Putamen (tissue), 1 donor: ENCODE data around the gene SRC.

Source experiments
- DNase-seq: peaks from one replicate; pipeline ENCODE4 v3.0.0-alpha.2; 2016; ENCODE audit warnings: low spot score

Gene SRC

DNA sequence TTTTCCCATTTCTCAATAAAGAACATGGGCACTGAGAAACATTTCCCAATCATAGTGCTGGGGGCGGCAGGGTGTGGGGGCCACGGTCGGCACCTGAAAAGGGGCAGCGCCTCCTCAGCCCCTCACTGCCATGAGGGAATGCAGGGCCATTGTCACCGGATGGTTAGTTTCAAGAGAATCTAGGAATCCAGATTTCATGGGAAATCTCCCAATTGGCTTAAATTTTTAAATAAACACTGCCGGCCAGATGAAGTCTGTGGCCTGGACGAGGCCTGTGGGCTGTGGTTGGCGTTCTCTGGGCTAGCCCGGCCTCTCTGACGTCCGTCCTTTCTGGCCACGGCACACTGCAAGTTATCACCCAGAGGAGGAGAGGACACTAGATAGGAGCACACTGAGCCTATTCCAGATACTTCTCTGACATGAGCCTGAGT, 30.9 kb upstream of the SRC start:
- DNase-seq, result no peak

DNA sequence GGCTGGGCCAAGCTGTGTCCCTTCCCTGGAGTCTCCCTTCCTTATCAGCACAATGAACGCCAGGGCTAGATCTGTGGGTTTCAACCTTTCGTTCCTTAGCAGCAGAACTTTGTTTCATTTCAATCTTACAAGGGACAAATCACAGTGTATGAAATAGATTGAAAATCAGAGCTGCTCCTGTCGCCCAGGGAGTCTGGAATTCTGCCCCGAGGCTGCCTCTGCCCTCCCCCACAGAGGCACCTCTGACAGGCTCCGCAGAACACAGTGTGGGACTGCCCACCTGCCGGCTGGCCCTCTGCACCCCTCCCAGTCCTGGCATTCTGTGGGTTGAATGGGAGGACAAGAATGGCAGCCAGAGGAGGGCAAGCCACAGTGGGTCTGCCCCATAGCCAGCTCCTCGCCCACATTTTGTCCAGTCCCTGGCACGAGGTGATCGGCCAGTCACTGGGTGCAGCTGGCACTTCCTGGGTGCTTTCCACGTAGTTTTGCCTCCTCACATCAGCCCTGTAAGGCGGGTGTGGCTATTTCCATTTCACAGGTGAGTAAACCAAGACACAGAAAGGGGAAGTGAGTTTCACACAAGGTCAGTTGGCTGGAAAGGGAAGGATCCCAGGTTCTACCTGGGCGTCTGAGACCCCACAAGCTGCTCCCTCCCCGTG, 30.4 kb upstream of the SRC start:
- DNase-seq, result no peak

DNA sequence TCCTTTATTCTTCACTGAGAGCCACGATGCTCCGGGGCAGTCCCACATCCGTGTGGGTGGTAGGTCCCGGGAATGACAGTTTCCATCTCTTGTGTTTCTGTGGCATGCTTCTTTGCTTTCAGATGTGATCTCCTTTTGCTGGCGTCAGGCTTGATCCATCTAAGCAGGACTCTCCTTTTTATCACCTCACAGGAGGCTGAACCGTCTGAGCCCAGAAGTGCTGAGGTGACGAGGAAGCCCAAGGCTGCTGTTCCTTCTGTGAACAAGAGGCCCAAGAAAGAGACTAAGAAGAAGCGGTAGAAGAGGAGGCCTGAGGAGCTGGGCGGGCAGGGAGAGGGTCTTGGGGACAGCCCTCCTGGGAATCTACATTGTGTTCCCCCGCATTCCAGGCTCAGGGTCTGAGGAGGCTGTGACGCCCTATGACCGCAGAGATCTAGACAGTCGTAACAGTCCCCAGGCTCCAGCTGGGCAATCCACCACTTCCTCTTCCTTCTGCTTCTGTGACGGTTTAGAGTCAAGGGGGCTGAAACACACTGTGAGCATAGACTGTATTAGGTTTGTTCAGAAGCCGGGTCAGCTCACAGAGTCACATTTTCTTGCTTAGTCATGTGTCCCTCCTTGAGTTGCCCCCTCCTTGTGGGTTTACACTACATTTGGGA, 29.7 kb upstream of the SRC start:
- no peak for DNase-seq

DNA sequence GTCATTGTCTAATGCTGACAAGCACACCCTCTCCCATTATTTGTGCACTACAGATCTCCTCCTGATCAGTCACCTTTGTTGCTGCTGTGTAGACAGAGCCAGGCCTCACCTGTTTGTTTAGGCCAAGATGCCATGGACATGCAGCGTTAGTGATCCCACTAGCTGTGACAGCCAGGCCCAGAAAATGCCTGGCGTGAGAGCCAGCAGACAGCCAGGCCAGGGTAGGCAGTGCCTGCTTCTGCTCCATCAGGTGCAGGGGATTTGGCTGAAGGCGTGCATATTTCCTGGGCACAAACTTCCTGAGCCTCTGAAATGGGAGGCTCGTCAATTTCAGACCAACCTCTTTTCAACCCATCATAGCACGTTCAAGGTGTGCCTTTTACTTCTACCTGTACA, 29.2 kb upstream of the SRC start:
- no peak for DNase-seq

DNA sequence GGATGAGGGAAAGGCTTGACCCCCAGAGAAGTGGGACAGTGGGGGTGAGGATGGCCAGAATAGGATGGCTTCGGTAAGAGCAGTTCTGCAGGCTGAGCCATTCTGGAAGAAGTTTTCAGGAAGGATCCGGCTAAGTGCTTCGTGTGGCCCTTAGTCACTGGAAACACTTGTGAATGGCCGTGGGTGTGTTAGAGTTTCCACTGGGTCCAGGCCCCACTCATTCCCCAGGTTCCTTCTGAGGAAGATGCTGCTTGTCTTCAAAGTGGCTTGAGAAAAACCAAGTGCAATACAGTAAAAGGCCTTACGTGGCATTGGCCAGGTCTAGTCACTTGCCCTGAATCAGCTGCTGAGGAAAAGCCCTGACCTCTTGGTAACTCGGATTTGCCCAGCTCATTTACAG, 28.6 kb upstream of the SRC start:
- DNase-seq, result no peak

DNA sequence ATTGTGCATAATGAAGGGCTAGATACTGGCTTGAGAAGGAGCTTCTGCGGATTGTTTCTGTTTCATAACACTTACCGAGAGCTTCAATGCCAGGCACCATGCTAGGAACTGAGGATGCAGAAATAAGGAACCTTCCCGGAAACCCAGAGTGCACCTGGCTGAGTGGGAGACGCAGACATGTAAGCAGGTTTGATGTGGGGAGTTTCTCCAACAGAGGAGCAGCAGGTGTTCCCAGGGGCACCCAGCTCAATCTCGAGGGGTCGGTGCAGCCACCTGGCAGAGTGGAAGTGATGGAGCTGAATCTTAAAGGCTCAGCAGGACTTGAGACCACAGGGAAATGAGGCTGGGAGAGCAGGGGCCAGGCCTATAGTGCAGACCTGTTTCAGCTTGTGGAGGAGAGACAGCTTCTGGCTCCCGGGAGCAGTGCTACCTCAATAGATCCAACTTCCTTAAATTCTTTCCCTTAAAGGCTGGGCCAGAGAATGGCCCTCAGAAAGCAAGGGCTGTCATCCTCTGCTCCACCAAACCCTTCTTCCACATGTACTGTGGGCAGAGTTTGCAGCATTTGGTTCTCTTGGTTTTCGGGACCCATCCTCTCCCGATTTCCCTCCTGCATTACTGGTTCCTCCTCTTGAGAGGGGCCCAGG, 27.8 kb upstream of the SRC start:
- no peak for DNase-seq

DNA sequence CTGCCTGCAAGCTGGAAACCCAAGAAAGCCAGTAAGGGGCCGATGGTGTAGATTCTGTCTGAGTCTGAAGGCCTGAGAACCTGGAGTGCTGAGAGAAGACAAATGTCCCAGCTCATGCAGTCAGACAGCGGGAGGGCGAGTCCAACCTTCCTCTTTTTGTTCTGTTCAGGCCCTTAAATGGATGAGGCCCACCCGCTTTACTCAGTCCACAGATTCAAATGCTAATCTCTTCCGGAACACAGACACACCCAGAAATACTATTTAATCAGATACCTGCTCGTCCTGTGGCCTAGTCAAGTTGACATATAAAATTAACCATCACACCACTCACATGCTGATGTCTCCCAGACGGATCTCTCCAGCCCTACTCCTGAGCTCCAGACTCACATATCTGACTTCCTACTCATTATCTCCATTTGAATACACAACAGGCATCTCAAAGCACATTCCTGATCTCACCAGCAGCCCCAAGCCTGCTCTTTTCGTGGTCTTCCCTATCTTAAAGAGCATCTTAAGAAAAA, 26.7 kb upstream of the SRC start:
- DNase-seq, result no peak

DNA sequence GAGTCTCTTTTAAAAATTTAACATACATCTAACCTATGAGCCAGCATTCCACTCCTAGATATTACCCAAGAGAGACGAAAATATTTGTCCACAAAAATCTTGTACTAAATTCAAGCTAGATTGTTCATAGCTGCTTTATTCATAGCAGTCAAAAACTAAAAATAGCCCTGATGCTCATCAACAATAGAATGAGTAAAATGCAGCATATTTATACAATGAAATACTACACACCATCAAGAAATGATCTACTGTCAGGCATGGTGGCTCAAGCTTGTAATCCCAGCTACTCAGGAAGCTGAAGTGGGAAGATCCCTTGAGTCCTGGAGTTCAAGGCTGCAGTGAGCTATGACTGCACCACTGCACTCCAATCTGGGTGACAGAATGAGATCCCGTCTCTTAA, 22.0 kb upstream of the SRC start:
- DNase-seq, result no peak

DNA sequence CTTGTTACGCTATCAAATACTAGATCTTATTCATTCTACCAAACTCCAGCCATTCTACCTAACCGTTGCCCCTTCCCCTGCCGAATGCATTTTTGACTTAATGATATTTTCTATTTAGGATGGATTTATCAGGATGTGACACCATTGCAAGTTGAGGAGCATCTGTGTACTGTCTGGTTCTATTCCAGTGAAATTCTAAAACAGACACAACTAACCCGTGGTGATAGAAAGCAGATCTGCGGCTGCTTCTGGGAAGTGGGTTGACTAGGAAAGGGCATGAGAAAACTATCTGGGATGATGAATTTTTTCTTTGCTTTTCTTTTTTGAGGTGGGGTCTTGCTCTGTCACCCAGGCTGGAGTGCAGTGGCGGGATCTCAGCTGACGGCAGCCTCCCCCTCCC, 20.7 kb upstream of the SRC start:
- DNase-seq, result no peak

DNA sequence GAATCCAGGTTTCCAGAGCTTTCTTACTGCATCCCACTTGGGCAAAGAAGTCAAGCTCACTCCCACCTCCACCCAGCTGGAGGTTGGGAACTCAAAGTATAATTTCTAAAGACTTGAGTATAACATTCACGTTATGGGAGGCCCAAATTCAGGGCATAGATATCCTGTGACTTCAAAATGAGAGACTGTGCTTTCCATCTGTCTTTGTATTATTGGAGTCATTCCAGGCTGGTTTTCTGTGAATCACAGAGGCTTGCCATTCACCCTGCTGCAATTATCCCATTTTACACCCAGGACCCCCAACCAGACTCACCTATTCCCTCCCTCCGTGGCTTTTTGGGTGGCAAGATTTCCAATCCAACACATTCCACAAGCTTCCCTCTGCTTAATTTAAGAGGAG, 19.3 kb upstream of the SRC start:
- DNase-seq, result no peak

DNA sequence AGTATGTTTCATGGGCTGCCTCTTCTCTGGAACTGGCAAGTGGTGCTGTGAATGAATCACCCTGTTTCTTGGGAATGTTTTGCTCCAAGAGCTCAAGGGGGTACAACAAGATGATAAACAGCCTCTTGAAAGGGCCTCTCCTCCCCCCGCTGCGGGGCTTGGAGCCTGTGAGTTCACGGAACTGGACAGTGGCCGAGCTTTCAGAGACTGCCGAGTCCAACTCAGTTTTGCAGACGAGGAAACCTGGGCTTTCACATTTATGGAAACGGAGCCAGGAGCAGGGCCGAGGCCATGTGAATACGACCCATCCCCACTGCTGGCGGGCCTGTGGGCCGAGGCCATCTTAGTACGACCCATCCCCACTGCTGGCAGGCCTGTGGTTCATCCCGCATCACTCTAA, 18.2 kb upstream of the SRC start:
- no peak for DNase-seq

DNA sequence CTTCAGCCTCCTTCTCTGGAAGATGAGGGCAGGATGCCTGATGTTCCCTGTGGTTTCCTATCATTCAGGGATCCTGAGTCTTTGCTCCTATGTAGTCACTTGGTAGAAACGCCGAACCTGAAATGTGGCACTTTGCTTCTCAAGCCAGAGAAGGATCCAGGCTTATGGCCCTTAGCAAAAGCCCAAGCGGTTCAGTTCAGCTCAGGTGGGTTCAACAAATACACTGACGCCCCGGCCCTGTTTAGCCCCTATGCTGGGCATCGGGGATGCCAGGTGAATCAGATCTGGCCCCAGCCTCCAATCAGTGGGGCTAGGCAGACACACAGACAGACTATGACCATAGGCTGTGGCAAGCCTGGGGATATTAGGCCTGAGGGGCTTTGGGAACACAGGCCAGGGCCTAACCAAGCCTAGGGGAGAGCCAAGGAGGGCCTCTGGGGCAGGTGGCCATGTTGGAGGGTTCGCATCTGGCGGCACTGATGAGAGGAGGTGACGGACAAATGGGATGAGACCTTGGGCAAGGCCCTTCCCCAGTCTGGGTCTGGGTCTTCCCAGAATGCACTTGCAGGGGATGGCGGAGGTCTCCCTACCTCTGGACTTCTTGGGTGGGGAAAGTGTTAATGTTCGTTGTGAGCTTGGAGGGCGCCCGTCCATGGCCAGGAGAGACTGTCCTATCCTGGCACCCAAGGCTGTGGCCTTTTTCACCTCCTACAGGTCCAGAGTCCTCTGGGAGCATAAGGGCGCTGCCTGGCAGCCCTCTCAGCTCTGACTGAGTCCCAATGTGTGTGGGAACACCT, 17.6 kb upstream of the SRC start:
- DNase-seq, result no peak

DNA sequence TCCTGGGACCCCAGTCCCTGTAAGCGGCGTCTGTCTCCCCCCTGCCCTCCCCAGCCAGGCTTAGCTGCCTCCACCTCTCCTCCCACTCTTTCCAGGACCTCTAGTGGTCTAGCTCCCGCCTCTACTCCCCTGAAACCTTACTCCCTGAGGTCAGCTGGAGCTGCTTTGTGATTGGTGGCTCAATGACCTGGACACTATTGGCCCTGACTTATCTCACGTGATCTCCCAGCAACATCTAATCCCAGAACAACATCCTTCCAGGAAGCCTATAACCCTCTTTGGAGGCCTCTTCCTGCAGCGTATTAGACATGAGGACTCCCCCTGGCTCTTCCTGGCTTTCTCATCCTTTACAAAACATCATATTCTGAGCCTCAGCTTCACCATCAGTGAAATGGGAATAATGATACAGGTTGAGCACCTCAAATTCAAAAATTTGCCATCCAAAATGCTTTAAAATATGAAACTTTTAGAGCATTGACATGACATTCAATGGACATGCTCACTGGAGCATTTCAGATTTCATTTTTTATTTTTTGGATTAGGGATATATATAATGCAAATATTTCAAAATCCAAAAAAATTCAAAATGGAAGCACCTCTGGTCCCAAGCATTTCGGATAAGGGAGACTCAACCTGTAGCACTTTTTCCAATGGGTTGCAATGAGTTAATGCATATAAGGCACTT, 16.3 kb upstream of the SRC start:
- no peak for DNase-seq

DNA sequence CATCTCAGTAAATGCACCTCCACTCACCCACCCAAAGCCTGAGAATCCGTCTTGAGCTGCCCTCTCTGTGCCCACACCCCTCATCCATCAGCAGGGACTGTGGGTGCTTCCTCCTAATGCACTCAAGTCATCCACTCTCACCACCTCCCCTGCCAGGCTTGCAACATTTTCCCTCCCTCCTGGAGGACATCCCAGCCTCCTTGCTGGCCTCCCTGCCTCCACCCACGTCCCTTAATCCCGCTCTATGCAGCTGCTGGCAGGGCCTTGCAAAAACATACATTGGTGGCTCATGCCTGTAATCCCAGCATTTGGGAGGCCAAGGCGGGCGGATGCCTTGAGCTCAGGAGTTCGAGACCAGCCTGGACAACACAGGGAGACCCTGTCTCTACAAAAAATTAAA, 15.6 kb upstream of the SRC start:
- DNase-seq, result no peak

DNA sequence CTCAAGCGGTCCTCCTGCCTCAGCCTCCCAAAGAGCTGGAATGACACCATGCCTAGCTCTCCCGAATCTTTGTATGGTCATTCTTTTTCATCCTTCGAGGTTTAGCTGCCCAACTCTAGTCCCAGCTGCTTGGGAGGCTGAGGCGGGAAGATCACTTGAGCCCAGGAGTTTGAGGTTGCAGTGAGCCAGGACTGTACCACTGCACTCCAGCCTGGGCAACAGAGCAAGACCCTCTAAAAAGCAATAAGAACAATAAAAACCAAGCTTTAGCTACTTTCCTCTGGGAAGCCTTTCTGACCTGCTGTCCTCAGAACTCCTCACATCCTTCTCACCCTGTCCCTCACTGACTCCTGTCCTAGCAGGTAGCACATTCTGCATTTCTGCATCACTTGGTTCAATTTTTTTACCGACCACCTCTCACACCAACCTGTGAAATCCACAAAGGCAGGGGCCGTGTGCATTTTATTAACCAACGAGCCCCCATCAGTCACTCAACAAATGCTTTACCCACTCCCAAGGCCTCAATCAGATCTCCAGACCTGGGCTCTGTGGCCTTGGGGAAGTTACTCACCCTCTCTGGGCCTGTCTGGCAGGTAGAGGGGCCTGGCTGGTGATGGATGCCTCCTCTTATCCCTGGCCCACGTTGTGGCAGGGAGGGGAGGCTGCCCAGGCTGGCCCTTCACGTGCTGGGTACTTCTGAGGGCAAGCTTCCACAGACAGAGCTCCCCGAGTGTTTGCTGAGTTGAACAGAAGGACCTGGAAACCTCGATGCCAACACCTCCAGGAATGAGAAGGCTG, 14.7 kb upstream of the SRC start:
- no peak for DNase-seq

DNA sequence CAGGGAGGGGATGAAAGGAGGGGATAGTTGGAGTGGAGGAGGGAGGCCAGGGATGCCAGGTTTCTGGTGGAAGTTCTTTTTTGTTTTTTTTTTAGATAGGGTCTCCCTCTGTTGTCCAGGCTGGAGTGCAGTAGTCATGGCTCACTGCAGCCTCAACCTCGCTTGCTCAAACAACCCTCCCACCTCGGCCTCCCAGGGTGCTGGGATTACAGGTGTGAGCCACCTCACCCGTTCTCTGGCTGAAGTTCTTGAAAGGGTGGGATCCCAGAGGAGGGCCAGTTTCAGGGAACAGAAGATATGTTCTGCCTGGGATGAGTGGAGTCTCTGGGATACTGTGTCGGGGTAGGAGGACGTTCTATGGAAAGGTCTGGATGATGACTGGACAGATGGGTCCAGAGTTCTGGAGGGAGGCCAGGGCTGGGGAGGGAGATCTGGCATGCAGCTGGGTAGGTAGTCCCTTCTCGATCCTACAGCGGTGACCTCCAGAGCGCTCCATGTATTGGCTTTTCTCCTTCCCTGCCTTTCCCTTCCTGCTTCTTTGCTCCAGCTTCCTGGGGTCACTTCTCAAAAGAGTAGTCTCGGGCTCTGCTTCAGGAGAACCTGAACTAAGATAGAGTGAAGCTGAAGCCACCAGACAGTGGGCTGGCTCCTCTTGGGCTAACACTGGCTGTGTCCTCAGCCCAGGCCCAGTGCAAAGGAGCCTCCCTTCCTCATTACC, 12.7 kb upstream of the SRC start:
- no peak for DNase-seq

DNA sequence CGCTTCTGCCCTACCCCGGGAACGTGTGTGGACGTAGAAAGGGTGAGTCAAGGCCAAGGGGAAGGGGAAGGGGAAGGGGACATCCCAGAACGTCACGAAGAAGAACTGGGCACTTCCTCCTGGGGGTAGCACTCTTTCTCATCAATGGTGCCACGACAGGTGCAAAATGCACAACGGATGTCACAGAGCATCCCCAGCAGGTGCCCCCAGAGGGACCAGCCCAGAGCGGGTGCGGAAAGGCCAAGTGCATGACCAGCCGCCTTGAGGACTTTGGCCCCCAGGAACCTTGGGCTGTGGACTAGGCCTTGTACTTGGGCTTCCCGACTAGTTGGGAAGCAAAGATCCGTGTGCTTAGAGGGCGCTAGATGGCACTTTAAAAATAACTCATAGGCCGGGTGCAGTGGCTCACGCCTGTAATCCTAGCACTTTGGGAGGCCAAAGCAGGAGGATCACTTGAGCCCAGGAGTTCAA, 12.1 kb upstream of the SRC start:
- DNase-seq, result no peak

DNA sequence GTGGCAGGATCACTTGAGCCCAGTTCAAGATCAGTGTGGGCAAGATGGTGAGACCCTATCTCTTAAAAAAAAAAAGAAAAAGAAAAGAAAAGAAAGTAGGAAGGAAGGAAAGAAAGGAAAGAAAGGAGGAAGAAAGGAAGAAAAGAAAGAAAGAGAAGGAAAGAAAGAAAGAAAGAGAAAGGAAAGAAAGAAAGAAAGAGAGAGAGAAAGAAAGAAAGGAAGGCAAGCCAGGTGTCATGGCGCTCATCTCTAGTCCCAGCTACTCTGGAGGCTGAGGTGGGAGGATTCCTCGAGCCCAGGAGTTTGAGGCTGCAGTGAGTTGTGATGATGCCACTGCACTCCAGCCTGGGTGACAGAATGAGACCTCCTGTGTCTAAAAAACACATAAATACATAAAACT, 11.5 kb upstream of the SRC start:
- DNase-seq, result no peak

DNA sequence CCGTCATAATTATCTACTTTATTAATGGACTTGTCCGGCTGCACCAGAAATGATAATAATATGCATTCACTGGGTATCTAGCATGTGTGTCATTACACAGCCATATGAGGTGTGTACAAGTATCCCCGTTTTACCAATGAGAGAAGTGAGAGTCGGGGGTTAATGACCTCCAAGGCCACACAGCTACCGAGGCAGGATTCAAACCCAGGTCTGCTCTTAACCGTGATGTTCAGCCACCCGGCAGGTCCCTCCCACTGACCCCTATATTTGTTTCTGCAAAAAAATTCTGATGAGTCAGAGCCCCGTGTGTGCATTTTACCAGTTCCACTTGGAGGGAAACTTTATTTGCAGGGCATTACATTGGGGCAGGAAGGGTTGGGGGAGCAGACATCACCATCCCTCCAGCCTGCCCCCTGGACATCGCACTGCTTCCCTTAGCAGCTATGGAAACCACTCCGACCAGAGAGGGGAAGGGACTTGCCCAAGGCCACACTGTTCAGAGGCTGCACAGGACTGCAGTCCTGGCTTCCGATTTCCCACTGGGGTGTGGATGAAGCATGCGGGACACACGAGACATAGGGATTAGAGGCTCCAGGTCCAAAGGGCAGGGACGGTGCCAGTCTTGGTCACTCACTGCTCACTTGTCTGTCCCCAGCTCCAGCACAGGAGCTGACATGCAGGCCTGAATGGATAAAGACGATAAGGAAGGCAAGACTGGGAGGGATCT, 10.1 kb upstream of the SRC start:
- DNase-seq, result no peak
